SK-N-SH (cell line): ENCODE data around the gene PLP2. TPM values are rescaled to one million over a fixed set of nuclear protein-coding genes. Genes with fewer than 3 reads are reported as not detected.
"Not testable (repeated sequence)": the region's sequence is repeated elsewhere in the genome, so short reads cannot be mapped to it uniquely, and the experiment has no call there.

Experiments
- CTCF ChIA-PET: fragments of 300-600, 350-600 bp; formaldehyde crosslinking; extraction: SDS; loops from one replicate; lab custom pipeline; 2021; lab: Yijun Ruan, JAX
- POLR2A ChIA-PET: fragments of 350-600 bp; sonication (Branson Sonifier 250); formaldehyde crosslinking; extraction: SDS; loops from one replicate; lab custom pipeline; 2020; ENCODE audit warnings: antibody characterized with exemption, inconsistent platforms; lab: Yijun Ruan, JAX
- DNase-seq: peaks from one replicate; pipeline ENCODE4 v3.0.0; 2012
- H2AFZ ChIP-seq: fragments of 200-600 bp; sonication (generic); 2 replicates; pipeline ENCODE4 v1.8.1; 2016; ENCODE audit warnings: antibody characterized with exemption, mild to moderate bottlenecking, low read depth
- H3F3A ChIP-seq: fragments of 200-600 bp; sonication (generic); replicated peaks from 2 replicates; pipeline ENCODE3; 2016; ENCODE audit warnings: antibody characterized with exemption, mild to moderate bottlenecking; ENCODE audit not compliant: insufficient read depth
- H3K27ac ChIP-seq, 2 experiments: fragments of 200-500 bp in 1 of 2; fragments of 200-600 bp in 1 of 2; sonication (Bioruptor generic) in 1 of 2; sonication (generic), shearing (Covaris generic) in 1 of 2; 2 replicates each; pipeline versions ENCODE4 v1.5.1 to v1.6.1; 2014 to 2016; ENCODE audit warnings: low read depth in 2 of 2, inconsistent platforms in 1 of 2, low read length in 1 of 2, mild to moderate bottlenecking in 1 of 2, mixed read lengths in 1 of 2
- H3K27me3 ChIP-seq: fragments of 200-600 bp; sonication (generic), shearing (Covaris generic); 2 replicates; pipeline ENCODE4 v1.6.1; 2016; ENCODE audit warnings: mixed run types; ENCODE audit not compliant: insufficient read depth
- H3K36me3 ChIP-seq, 2 experiments: fragments of 200-500 bp in 1 of 2; fragments of 200-600 bp in 1 of 2; sonication (Bioruptor generic) in 1 of 2; sonication (generic) in 1 of 2; replicated peaks in 1 of 2; 2 replicates each; pipeline versions ENCODE3 to v1.5.1; 2014 to 2016; ENCODE audit warnings: low read length in 1 of 2, mild to moderate bottlenecking in 1 of 2; ENCODE audit not compliant: insufficient read depth in 2 of 2, control insufficient read depth in 1 of 2
- H3K4me1 ChIP-seq, 2 experiments: fragments of 200-500 bp in 1 of 2; fragments of 200-600 bp in 1 of 2; sonication (Bioruptor generic) in 1 of 2; sonication (generic), shearing (Covaris generic) in 1 of 2; 2 replicates each; pipeline versions ENCODE4 v1.5.1 to v1.6.1; 2014 to 2016; ENCODE audit warnings: low read depth in 1 of 2, low read length in 1 of 2, mixed run types in 1 of 2; ENCODE audit not compliant: insufficient read depth in 2 of 2, control insufficient read depth in 1 of 2
- H3K4me2 ChIP-seq: fragments of 200-600 bp; sonication (generic), shearing (Covaris generic); 2 replicates; pipeline ENCODE4 v1.6.1; 2017; ENCODE audit warnings: mixed run types
- H3K4me3 ChIP-seq, 2 experiments: fragments of 200-500 bp in 1 of 2; fragments of 200-600 bp in 1 of 2; sonication (Bioruptor generic) in 1 of 2; sonication (generic), shearing (Covaris generic) in 1 of 2; 2 replicates each; pipeline versions ENCODE4 v1.5.1 to v1.8.1; 2014 to 2016; ENCODE audit warnings: low read depth in 2 of 2, inconsistent platforms in 1 of 2, low read length in 1 of 2, mild to moderate bottlenecking in 1 of 2, mixed read lengths in 1 of 2, moderate library complexity in 1 of 2
- H3K79me2 ChIP-seq: fragments of 200-600 bp; sonication (generic); 2 replicates; pipeline ENCODE4 v1.8.1; 2017; ENCODE audit warnings: mild to moderate bottlenecking; ENCODE audit not compliant: insufficient read depth
- H3K9ac ChIP-seq: fragments of 200-600 bp; sonication (generic); 2 replicates; pipeline ENCODE4 v1.6.1; 2017; ENCODE audit warnings: mixed run types
- H3K9me2 ChIP-seq: fragments of 200-600 bp; sonication (generic); 2 replicates; pipeline ENCODE4 v1.6.1; 2017; ENCODE audit warnings: mixed run types
- H3K9me3 ChIP-seq: fragments of 200-600 bp; sonication (generic); 2 replicates; pipeline ENCODE4 v1.6.1; 2017; ENCODE audit warnings: mixed run types, mild to moderate bottlenecking, moderate library complexity
- H4K20me1 ChIP-seq: fragments of 200-600 bp; sonication (generic); 2 replicates; pipeline ENCODE4 v1.6.1; 2017; ENCODE audit warnings: mild to moderate bottlenecking, mixed run types; ENCODE audit not compliant: insufficient read depth
- ELF1 ChIP-seq: IDR thresholded peaks from 2 replicates; pipeline ENCODE4 v1.4.0; 2012
- EZH2phosphoT487 ChIP-seq: fragments of 200-600 bp; sonication (generic); IDR thresholded peaks from 2 replicates; pipeline ENCODE4 v1.6.1; 2017; ENCODE audit warnings: low read depth, mixed run types, mild to moderate bottlenecking, antibody characterized with exemption, moderate library complexity, borderline replicate concordance
- FOSL2 ChIP-seq: IDR thresholded peaks from 2 replicates; pipeline ENCODE4 v1.4.0; 2012; ENCODE audit warnings: low read depth, mild to moderate bottlenecking, moderate library complexity, borderline replicate concordance
- FOXM1 ChIP-seq: IDR thresholded peaks from 2 replicates; pipeline ENCODE4 v1.4.0; 2012; ENCODE audit warnings: low read depth, mild to moderate bottlenecking
- GABPA ChIP-seq: IDR thresholded peaks from 2 replicates; pipeline ENCODE4 v1.4.0; 2012; ENCODE audit warnings: low read depth, mild to moderate bottlenecking
- GATA2 ChIP-seq: sonication (generic); formaldehyde crosslinking; IDR thresholded peaks from 2 replicates; pipeline ENCODE4 v1.5.0; 2020; ENCODE audit warnings: mild to moderate bottlenecking, missing genetic modification reagents
- IRF3 ChIP-seq: fragments of 150-350 bp; IDR thresholded peaks from 2 replicates; pipeline ENCODE4 v1.6.1; 2016; ENCODE audit warnings: mild to moderate bottlenecking, low read depth, low read length
- JUND ChIP-seq: IDR thresholded peaks from 2 replicates; pipeline ENCODE4 v1.4.0; 2012
- MAX ChIP-seq: IDR thresholded peaks from 2 replicates; pipeline ENCODE4 v1.4.0; 2012; ENCODE audit warnings: low read depth
- NFIC ChIP-seq: IDR thresholded peaks from 2 replicates; pipeline ENCODE4 v1.4.0; 2012; ENCODE audit warnings: borderline replicate concordance
- NRF1 ChIP-seq: IDR thresholded peaks from 2 replicates; pipeline ENCODE4 v1.6.1; 2012; ENCODE audit warnings: low read depth, mild to moderate bottlenecking, low read length
- RAD21 ChIP-seq: IDR thresholded peaks from 2 replicates; pipeline ENCODE4 v1.6.1; 2012; ENCODE audit warnings: mild to moderate bottlenecking, low read length
- RXRA ChIP-seq: IDR thresholded peaks from 2 replicates; pipeline ENCODE4 v1.4.0; 2012; ENCODE audit warnings: low read depth, mild to moderate bottlenecking, borderline replicate concordance
- SMC3 ChIP-seq: IDR thresholded peaks from 2 replicates; pipeline ENCODE4 v1.6.1; 2012; ENCODE audit warnings: low read depth, low read length, improper control_type of control experiment
- TEAD4 ChIP-seq: IDR thresholded peaks from 2 replicates; pipeline ENCODE4 v1.4.0; 2012; ENCODE audit warnings: mild to moderate bottlenecking, borderline replicate concordance; ENCODE audit not compliant: insufficient read depth
- WGBS: methylation state at CpG from one replicate; pipeline ENCODE4 v1.1.6; 2017; ENCODE audit warnings: low lambda C conversion rate; 5-methylcytosine and 5-hydroxymethylcytosine counted together
- polyA plus RNA-seq, 3 experiments: library from polyadenylated mRNA; depleted of rRNA; stranded (reverse); fragments of >200 nt; gene quantifications; 2 replicates each; pipeline ENCODE4 v1.2.3, GENCODE V29; 2012
- TF ChIP-seq, protein P1 (sequence below): IDR thresholded peaks from 2 replicates; pipeline ENCODE4 v1.4.0; 2012; ENCODE audit warnings: low read depth, borderline replicate concordance

PLP2 gene
- polyA plus RNA-seq, 1 of the 3 experiments (the other 2 are of a cell fraction): 146 TPM

- no peak overlapping the region for H3K4me2 ChIP-seq
- POLR2A ChIA-PET: no interaction called here
- H3K4me3 ChIP-seq: no peak overlapping the region
- no peak overlapping the region for H3K27ac ChIP-seq
- no peaks in the 10 kb centered on the region; the same call in 1 of the 2 replicates for H3K27me3 ChIP-seq
- H3K79me2 ChIP-seq: no peaks in the 10 kb centered on the region
- TF ChIP-seq NRF1 (no peak), RAD21 (no peak), GATA2 (CRISPR knock-in tag) (no peak), GABPA (no peak), TEAD4 (no peak), SMC3 (no peak), FOXM1 (no peak), NFIC (no peak), MAX (no peak), ELF1 (no peak), JUND (no peak), FOSL2 (no peak), RXRA (no peak), EZH2phosphoT487 (no peak), IRF3 (no peak)
- TF ChIP-seq, protein P1, sequence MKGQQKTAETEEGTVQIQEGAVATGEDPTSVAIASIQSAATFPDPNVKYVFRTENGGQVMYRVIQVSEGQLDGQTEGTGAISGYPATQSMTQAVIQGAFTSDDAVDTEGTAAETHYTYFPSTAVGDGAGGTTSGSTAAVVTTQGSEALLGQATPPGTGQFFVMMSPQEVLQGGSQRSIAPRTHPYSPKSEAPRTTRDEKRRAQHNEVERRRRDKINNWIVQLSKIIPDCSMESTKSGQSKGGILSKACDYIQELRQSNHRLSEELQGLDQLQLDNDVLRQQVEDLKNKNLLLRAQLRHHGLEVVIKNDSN: no peak
- TF ChIP-seq, all 33 proteins: peak for 0
- no peaks in the 10 kb centered on the region for H3K9me2 ChIP-seq
- no peak for DNase-seq
- H3F3A ChIP-seq: no peaks in the 10 kb centered on the region
- CTCF ChIA-PET: no interaction called here
- no peaks in the 10 kb centered on the region for H3K9me3 ChIP-seq
- H2AFZ ChIP-seq: no peak overlapping the region
- 33% methylated on average over 4 of the region's 4 CpGs for WGBS
- no peak overlapping the region for H3K9ac ChIP-seq
- H4K20me1 ChIP-seq: no peaks in the 10 kb centered on the region
- no peaks in the 10 kb centered on the region for H3K36me3 ChIP-seq
- no peaks in the 10 kb centered on the region for H3K4me1 ChIP-seq
Measured at GRCh38 chrX:49129427-49129826, 42.3 kb upstream of the PLP2 start.

GRCh38 chrX:49132275-49132674 is 39.4 kb upstream of the PLP2 start:
- DNase-seq, H3K27me3 ChIP-seq, H3K36me3 ChIP-seq, POLR2A ChIA-PET, H3K27ac ChIP-seq, H3K4me3 ChIP-seq, H2AFZ ChIP-seq, H4K20me1 ChIP-seq, H3F3A ChIP-seq, H3K9me3 ChIP-seq, H3K4me2 ChIP-seq, H3K9me2 ChIP-seq, CTCF ChIA-PET, H3K4me1 ChIP-seq, H3K9ac ChIP-seq, H3K79me2 ChIP-seq: not testable (repeated sequence)
- WGBS: 60% methylated on average over 7 of the region's 7 CpGs
